Measurements from ENCODE around the gene DPYSL4.

Gene DPYSL4

GRCh38 chr10:132239126-132240031, 52.6 kb downstream of the DPYSL4 start:
- DNase-seq: no peak

GRCh38 chr10:132240156-132240555, 53.4 kb downstream of the DPYSL4 start:
- no peak for DNase-seq

GRCh38 chr10:132240581-132240980, 53.8 kb downstream of the DPYSL4 start:
- DNase-seq: no peak

DNA sequence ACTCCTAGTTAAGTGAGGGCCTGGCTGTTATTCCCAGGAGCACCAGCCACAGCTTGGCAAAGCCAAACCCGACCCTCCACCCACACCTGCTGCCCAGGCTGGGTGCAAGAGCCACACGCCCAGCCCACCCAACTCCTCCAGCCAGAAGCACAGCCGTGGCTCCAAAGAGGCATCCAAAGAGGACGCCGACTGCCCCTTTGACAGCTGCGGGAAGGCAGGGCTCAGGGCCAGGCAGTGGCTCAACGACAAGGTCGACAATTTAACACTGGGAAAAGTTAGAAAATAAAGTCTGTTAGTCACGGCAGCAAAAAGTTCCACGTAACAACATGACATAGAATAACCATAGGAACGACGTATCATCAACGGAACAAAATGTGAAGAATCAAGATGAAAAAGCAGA, 54.3 kb downstream of the DPYSL4 start:
- no peak for DNase-seq

- DNase-seq: no peak
These were observed 54.7 kb downstream of the DPYSL4 start for GRCh38 chr10:132241496-132241895.

DNA sequence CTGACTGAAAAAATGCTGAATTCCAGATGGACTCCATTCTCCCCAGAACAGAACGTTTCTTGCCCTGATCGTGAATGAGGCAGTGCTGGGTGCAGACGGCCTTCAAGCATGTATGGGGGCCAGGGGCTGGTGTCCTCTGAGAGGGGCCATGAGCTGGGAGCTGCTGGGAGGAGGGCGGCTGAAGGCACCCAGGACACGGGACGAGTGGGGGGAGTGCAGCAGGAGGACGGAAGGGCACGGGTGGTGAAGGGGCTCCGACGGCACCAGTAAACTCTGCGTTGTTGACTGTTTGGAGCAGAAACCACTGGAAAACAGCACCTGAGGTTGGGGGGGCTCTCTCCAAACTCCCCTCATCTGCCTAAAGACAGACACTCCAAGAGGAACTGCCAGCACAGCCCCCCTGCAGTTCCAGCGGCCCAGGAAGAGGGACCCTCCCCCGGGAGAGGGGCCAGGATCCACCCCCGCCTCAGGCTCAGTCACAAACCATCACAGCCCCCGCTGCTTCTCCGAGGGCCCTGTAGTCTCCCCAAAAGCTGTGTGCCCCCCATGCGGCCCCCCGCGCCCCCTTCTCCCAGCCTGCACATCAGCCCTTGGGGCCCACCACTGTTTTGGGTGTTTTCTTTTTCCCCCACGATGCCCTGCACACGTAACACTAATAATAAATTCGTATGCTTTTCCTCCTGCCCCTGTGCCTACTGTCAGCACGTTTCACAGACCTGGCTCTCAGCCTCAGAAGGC, 55.5 kb downstream of the DPYSL4 start:
- no peak for DNase-seq

DNA sequence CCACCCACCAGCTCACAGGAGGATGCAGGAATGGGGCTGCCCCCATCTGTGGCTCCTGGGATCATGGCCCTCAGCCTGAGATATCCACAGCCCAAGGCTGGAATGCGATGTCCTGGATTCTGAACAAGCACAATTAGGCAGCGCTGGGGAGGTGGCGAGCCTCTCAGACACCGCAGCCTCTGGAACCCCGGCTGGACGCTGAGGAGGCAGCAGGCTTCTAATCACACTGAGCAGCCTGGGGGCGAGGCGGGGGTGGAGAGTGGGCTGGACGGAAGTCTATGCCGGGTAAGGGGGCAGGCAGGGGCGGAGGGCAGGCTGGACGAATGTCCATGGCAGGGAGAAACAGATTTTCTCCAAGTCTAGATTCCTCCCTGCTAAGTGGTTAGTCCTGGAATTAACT, 56.4 kb downstream of the DPYSL4 start:
- no peak for DNase-seq

DNA sequence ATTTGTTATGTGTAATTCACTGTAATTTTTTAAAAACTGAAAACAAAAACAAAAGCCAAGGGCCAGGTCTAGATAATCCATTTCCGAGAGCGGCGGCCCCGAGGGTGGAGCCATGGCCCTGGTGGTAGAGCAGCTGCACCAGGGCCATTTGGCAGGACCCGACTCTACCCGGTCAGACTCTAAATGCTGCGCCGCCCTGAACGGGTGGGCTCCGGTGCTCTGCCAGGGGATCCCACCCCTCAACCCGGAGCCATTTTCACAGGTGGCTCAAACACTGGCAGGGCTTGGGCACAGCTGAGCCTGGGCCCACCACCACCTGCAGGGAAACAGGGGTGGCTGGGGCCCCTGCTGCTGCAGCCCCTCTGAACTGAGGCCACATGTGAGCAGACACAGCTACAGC, 56.9 kb downstream of the DPYSL4 start:
- DNase-seq: no peak

DNA sequence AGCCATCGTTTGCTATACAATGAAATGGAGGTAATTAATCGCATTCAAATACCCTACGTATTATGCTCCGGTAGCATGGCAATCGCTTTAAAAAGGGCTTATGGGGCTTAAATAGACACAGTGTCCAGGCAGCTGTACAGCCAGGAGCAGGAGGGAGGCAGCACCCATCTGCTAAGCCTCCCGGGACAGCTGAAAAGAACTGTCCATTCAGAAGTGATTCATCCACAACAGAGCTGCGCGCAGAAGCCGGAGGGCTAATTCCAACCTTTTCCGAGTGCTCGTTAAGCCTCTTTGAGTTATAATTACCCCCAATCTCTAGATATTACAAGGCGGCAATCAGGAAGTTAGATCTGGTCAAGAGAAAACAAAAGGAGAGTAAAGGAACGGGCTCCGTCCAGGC, 58.3 kb downstream of the DPYSL4 start:
- DNase-seq: peak in 5 of 56 donors; percentile 14 to 42 (median 35)

DNA sequence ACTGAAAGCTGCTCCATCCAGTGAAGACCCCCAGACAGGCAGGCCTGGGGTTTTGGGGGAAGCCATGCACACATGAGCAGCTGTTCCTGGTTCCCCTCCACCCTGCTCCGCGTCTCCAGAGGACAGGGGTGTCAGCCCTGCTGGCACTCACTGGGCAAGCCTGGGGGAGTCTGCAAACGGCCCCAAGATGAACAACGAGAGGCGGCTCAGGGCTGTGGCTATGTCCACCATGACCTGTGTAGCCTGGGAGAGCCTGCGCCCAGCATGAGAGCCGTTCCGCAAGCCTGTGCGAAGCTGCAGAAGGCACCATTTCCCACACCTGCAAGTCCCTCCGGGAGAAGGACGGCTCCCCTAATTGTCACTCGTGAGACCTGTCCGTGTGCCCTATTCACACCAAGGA, 59.5 kb downstream of the DPYSL4 start:
- no peak for DNase-seq

- DNase-seq: no peak
These were observed 61.2 kb downstream of the DPYSL4 start for GRCh38 chr10:132247943-132248342.

DNA sequence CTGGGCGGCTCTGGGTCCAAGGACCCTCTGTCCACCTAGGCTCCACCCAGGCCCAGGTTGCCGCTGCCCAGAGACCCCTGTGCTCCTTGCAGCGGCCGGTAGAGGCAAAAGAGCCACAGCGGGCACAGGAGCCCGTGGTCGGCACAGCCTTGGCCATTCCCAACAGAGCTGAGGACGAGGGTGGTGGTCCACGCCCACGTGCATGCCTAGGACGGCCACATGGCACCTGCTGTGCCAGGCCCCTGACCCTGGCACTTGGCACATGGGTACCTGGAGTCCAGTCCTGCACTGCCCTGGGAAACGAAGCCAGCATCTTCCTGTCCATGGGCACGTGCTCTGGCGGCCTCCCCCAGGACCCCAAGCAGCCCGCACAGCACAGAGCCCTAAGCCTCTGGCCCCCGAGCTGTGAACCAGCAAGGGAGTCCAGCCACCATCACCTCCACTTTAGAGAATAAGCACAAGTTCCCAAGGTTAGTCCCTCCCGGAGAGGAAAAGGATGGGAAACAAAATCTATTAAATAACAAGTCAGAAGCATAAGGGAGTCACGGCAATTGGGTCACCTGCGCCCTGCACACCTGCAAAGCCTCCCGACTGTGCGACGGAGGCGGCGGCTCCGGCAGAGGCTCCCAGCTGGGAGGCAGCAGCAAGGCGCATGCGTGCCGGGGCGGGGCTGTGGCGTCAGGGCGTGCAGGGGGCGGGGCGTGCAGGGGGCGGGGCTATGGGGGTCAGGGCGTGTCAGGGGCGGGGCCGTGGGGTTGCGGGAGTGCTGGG, 61.9 kb downstream of the DPYSL4 start:
- peak in 4 of 56 donors; percentile 12 to 70 (median 40) for DNase-seq

DNA sequence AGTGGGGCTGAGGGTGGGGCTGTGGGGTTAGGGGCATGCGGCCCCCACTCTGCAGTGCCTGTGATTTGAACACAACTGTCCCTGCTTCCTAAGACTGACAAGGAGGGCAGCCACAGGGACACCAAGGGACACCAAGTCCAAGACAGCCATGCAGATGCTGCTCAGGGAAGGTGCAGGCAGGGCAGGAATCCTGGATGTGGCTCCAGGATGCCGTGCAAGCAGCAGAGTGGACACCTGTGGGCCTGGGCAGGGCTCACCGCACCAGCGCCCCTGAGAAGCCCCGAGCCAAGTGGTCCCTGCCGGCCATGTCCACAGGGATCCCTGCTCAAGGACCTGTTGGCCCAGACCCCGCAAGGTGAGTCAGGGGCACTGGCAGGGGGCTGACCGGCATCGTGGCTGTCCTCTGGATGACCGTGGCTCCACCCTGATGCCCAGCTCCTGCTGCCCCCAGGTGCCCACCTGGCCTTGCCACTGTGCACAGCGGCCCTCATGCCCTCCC, 62.5 kb downstream of the DPYSL4 start:
- DNase-seq: no peak

DNA sequence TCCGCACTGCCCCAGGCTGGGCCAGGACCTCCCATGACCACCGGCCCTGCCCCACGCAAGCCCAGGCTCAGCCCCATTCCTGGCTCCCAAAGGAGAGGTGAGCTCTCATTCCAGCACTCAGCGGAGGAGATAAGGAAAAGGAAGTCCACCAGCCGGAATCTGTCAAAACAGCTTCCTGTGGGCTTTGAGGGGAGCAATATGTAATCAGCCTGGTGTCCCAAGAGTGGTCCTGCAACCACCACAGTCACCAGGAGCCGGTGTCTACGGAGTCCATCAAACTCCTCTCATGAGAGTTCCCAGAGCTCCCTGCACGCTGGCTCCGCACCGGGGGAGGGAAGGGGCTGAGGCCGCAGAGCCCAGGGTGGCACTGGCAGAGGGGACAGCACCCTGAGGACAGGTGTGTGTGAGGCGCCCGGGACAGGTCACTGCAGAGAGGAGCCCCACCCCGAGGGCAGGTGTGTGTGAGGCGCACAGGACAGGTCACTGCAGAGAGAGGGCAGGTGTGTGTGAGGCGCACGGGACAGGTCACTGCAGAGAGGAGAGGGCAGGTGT, 63.2 kb downstream of the DPYSL4 start:
- no peak for DNase-seq

GRCh38 chr10:132250481-132251475, 64.0 kb downstream of the DPYSL4 start:
- DNase-seq: no peak

DNA sequence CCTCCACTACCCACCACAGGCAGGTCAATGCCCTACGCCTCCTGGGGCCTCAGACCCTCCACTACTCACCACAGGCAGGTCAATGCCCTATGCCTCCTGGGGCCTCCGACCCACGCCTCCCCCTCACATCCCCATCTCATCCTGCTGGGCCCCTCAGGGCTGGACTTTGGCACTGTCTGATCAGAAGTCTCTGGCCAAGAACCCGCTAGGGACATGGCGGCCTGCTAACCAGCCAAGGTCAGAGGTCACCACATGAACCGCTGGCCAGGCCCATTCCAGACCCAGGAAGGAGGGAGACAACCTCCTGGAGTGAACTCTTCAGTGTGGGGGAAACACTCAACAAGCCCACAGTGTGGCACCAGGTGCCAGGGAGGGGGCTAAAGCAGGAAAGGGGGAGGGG, 65.2 kb downstream of the DPYSL4 start:
- no peak for DNase-seq

DNA sequence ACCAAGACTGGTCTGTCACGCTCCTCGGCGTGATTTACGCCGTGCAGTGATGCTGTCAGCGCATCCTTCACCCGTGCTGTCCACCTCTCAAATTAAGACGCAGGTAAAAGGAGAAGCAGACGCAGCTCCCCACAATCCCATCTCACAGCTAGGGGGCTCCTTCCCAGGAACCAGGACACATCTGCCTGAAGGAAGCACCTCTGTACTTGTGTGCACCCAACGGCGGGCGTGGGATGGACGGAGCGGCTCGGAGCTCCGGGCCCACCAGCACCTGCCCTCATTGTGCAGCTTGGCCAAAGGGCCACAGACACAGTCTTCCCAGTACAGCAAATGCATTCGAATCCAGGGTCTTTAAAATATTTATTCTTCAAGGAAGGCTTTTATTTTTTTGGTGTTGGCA, 65.7 kb downstream of the DPYSL4 start:
- DNase-seq: no peak

DNA sequence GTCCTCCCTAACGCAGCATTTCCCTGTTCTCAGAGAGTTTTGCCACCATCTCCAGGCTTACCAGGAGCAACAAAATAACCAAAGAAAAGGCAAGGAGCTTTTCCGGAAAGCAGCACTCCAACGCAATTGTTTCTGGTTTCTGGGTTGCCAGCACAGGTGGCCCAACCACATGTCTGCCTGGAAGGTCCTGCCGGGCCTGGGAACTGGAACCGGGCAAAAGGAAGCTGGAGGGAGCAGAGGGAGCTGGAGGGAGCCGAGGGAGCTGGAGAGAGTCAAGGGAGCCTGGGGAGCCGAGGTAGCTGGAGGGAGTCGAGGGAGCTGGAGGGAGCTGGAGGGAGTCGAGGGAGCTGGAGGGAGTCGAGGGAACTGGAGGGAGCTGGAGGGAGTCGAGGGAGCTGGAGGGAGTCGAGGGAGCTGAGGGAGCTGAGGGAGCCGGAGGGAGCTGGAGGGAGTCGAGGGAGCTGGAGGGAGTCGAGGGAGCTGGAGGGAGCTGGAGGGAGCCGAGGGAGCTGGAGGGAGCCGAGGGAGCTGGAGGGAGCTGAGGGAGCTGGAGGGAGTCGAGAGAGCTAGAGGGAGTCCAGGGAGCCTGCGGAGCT, 66.4 kb downstream of the DPYSL4 start:
- no peak for DNase-seq

DNA sequence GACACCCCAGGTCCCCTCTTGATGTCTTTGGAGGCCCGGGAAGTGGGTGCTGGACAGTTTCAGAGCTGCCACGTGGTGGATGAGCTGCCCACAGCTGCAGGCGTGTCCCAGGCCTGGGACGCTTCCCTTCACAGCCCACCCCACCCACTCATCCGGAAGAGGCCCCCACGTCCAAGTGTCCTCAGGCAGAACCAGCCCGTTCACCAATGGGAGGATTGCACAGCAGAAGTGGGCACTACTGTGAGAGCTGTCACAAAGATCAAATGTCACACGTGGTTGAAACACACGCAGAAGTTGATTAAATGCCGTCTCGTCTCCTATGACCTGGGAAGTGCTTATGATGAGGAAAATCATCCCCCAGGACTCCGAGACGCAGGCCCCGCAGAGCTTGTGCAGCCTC, 68.1 kb downstream of the DPYSL4 start:
- DNase-seq: no peak
